ENCODE results near the gene CNNM1.

The CNNM1 gene

GRCh38 chr10:99418910-99419624 lies 89.9 kb downstream of the CNNM1 start:
- no peak for DNase-seq (ENCODE audit: low spot score)

- DNase-seq (ENCODE audit: low spot score) = no peak
Observed at GRCh38 chr10:99419688-99420087, 90.5 kb downstream of the CNNM1 start.

- DNase-seq (ENCODE audit: low spot score) = no peak
Observed at GRCh38 chr10:99421233-99421739, 92.1 kb downstream of the CNNM1 start.

GRCh38 chr10:99422529-99423096 lies 93.5 kb downstream of the CNNM1 start:
- no peak for DNase-seq (ENCODE audit: low spot score)

- DNase-seq (ENCODE audit: low spot score) = no peak
Observed at GRCh38 chr10:99424656-99425055, 95.5 kb downstream of the CNNM1 start.

GRCh38 chr10:99425204-99425603 lies 96.0 kb downstream of the CNNM1 start:
- DNase-seq (ENCODE audit: low spot score) = no peak

- DNase-seq (ENCODE audit: low spot score) = no peak
Observed at GRCh38 chr10:99426689-99427088, 97.5 kb downstream of the CNNM1 start.

- DNase-seq (ENCODE audit: low spot score) = no peak
Observed at GRCh38 chr10:99427566-99428190, 98.5 kb downstream of the CNNM1 start.

- no peak for DNase-seq (ENCODE audit: low spot score)
Observed at GRCh38 chr10:99429517-99430095, 100.5 kb downstream of the CNNM1 start.

- no peak for DNase-seq (ENCODE audit: low spot score)
Observed at GRCh38 chr10:99430116-99430450, 100.9 kb downstream of the CNNM1 start.

- peak; percentile 99 for DNase-seq (ENCODE audit: low spot score)
Observed at GRCh38 chr10:99430451-99431189, 101.5 kb downstream of the CNNM1 start, which contains the start of gene GOT1. GOT1 (minus strand) TSS chr10:99430624; CDS start chr10:99430565, 59 bp downstream.

GRCh38 chr10:99431190-99431760 lies 102.1 kb downstream of the CNNM1 start:
- DNase-seq (ENCODE audit: low spot score) = peak; percentile 42

- no peak for DNase-seq (ENCODE audit: low spot score)
Observed at GRCh38 chr10:99432047-99432446, 102.9 kb downstream of the CNNM1 start.

- no peak for DNase-seq (ENCODE audit: low spot score)
Observed at GRCh38 chr10:99432881-99433280, 103.7 kb downstream of the CNNM1 start.

GRCh38 chr10:99433378-99434020 lies 104.3 kb downstream of the CNNM1 start:
- no peak for DNase-seq (ENCODE audit: low spot score)

GRCh38 chr10:99435986-99436638 lies 107.0 kb downstream of the CNNM1 start:
- peak; percentile 45 for DNase-seq (ENCODE audit: low spot score)

GRCh38 chr10:99438890-99439289 lies 109.7 kb downstream of the CNNM1 start:
- no peak for DNase-seq (ENCODE audit: low spot score)

- no peak for DNase-seq (ENCODE audit: low spot score)
Observed at GRCh38 chr10:99442394-99442793, 113.2 kb downstream of the CNNM1 start.

GRCh38 chr10:99443500-99443899 lies 114.3 kb downstream of the CNNM1 start:
- no peak for DNase-seq (ENCODE audit: low spot score)
